GM21576 (cell line): ENCODE data around the gene ITPKC.

Experiments
- ATAC-seq: cut with Tn5 transposase; IDR thresholded peaks from one replicate; pipeline ENCODE4 v1.9.1; 2021; ENCODE audit warnings: mild to moderate bottlenecking, moderate library complexity; ENCODE audit not compliant: unreplicated experiment

ITPKC gene

DNA sequence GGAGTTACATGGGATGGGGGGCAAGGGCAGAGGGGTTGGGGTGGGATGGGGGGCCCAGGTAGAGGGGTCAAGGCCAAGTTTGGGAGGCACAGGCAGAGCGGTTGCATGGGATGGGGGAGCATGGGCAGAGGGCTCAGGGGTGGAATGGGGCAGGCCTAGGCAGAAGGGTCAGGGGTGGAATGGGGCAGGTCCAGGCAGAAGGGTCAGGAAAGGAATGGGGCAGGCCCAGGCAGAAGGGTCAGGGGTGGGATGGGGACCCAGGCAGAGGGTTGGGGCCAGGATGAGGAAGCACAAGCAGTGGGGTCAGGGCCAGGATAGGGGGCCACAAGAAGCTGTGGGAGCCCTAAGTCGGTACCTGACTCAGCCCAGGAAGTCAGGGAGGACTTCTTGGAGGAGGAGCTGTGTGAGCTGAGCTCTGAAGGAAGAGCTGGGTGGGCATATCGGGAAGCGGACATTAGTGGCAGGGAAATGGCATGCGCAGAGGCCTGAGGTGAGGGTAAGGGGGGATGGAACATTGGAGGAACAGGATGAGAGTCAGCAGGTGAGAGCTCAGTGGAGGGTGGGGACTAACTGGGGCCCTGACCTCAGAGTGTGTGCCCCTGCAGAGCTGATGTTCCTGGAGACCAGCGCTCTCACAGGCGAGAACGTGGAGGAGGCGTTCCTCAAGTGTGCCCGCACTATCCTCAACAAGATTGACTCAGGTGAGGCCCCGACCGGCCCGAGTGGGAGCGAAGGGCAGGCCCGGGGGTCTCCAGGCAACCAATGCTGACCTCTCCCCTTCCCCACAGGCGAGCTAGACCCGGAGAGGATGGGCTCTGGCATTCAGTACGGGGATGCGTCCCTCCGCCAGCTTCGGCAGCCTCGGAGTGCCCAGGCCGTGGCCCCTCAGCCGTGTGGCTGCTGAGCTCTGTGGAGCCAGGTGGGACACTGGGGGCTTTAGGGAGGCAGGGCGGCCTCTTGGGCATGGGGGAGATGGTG lies 69.4 kb downstream of the ITPKC start:
- no peak for ATAC-seq
